ENCODE results near the gene SPSB3.
A peak's percentile ranks its signal among the peaks of the same experiment; 100 is the strongest.

Gene SPSB3

DNA sequence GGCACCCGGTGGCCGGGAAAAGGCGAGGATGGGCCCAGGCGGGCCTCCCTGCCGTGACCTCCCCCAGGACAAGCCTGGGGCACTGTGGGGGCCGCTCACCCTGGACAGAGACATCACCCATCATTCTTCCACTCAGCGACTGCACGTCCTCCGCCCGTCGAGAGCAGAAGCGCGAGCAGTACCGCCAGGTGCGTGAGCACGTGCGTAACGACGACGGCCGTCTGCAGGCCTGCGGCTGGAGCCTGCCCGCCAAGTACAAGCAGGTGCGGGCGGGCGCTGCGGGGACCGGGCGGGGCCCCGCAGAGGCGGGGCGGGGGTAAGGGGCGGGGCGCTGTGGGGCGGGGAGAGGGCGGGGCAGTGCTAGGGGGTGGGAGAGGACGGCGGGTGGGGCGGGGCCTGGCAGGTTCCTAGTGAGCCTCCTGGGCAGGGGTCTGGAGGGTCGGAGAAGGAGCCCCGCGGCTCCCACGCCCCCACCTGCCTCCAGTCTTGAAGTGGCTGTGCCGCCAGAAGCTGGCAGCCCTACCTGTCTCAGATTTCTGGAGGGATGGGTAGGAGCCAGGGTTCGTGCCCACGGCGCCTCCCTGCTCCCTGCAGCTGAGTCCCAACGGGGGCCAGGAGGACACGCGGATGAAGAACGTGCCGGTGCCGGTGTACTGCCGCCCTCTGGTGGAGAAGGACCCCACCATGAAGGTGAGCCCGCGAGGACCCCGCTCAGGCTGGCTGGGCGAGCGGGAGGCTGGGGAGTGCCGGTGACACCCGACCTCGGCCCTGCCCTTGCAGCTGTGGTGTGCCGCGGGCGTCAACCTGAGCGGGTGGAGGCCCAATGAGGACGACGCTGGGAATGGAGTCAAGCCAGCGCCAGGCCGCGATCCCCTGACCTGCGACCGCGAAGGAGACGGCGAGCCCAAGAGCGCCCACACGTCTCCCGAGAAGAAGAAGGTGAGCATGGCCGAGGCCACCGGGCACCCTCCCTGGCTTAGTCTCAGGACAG, 18.6 kb downstream of the SPSB3 start:
- DNase-seq (ENCODE audit: low read depth): no peak

DNA sequence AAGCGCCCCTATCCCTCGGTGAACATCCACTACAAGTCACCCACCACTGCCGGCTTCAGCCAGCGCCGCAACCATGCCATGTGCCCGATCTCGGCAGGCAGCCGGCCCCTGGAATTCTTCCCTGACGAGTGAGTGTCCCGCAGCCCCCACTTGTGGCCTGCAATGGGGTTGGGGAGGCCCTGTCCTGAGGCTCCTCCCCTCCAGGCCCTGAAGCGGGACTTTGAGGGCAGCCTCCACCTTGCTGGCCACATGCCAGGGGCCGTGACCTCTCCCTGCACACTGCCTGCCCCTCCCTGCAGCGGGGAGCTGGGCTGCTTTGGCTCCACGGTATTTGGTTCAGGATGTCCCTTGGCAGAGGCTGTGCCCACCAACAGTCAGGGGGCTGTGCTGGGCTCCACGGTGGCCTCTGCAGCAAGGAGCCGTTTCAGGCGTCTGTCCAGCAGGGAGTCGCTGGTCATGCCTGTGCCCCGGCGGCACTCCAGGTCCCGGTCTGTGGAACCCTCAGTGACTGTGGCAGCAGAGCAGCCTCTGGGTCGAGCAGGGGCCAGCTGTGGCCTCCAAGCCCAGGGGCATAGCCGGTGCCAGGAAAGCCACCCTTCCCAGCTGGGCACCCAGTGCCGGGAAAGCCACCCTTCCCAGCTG, 19.4 kb downstream of the SPSB3 start:
- DNase-seq (ENCODE audit: low read depth): no peak

DNA sequence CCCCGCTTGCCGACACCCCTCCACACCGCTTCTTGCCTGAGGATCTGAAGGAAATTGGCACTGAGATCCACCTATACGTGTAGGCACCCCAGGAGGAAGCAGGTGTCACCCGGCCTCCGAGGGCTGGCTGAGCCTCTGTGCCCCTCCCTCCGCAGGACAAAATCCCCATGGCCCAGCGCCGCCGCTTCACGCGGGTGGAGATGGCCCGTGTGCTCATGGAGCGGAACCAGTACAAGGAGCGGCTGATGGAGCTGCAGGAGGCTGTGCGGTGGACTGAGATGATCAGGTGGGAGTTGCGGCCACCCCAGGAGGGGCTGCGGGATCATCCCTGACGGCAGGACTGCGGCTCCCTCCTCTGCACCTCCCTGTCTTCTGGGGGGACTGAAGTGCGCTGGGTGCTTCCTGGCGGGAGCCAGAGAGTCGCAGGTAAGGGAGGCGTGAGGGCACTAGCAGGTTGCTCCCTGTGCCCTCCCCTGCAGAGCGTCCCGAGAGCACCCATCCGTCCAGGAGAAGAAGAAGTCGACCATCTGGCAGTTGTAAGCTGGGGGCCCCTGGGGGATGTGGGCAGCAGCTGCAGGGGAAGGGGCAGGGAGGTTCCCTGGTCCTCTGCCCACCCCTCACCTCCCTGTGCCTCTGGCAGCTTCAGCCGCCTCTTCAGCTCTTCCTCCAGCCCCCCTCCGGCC, 20.0 kb downstream of the SPSB3 start:
- DNase-seq (ENCODE audit: low read depth): no peak

DNA sequence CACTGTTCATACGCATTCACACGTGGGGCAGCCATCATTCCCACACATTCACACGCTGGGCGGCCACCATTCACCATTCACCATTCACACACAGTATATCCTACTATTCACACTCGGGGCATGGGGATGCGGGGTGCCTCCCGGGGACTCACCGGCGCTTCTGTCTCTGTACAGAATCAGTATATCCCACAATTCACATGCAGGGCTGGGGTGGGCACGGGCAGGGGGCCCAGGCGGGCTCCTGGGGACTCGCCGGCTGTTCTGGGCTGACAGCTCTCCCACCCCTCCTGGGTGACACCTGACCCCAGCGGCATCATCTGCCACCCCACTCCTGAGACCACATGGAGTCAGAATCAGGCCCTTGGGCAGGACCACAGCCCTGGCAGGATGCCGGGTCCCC, 20.6 kb downstream of the SPSB3 start:
- DNase-seq (ENCODE audit: low read depth): no peak

DNA sequence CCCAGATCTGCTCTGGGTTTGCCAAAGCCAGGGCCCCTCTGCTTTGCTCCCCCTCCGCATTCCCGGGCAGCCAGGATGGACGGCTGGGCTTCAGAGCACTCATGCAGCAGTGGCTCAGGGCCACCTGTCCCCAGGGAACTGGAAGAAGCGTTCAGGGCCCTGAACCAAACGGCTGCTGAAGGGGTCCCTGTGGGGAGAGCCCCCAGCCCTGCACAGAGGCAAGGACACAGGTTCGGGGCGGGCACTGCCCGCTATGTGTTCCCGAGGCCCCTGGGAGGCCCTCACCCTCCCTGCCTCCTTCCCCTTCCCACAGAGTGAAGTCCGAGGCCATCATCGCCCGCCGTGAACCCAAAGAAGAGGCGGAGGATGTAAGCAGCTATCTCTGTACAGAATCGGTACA, 21.5 kb downstream of the SPSB3 start:
- DNase-seq (ENCODE audit: low read depth): no peak

DNA sequence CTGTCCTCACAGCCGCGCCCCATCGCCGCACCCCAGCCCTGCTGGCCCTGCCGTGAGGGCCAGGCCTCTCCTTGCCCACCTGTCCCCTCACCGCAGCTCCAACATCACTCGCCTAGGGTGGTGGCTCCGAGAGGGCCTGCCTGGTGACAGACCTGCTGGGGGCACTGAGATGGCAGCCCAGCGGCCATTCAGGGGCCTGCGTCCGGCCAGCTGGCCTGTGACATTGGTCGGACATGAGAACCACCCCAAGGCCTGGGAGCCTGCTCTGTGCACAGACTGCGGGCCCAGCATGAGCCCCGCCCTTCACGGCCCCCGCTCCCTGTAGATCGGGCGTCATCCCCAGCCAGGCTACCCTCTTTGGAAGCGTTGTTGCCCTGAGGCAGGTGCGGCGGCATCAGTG, 22.9 kb downstream of the SPSB3 start:
- no peak for DNase-seq (ENCODE audit: low read depth)

DNA sequence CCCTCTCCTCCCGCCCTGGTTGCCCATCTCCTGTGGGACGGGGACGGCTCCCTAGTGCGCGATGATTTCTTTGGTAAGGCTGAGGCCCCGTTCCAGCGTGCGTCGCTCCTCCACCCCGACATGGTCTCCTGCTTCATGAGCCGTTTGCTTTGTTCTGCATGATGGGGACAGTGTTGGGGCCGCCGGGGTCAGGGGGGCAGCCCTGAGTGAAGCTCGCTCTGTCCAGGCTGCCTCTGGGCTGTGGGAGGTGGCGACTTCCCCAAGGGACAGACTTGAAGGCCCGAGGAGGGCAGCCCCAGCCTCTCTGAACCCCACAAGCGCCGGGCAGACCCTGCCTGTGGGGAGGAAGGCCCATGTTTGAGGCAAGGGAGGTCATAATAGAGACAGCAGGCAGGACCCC, 23.4 kb downstream of the SPSB3 start:
- no peak for DNase-seq (ENCODE audit: low read depth)

DNA sequence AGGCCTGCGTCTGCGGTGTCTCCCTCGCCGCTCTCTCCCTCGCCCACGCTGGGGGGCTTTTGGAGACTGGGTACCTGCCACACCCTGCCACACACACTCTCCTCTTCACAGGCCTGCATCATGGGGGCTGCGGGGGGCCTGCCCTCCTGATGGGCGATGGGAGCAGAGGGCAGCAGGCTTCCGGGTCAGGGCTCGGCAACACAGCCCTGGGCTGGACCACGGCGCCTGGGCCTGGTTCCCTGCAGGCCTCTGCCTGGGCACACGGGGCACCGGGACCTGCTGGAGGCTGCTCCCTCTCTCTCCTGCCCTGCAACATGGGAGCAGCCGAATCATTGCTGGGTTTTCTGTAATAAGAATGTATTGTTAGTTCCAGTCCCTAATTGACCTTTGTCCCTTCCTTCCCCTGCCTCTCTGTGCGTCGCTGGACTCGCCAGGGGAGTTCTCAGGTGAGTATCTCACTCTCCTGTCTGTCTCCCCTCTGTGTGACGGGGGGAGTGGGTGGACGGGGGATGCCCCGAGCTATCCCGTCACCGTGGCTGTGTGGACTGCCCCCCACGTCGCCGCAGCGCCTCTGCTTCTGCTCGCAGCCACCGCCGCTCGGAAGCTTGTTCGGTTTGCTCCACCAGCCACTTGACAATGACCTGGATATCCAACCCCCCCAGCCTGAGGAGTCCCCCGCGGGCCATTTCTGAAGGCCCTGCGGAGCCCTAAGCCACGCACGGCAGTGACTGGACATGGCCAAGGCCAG, 24.5 kb downstream of the SPSB3 start:
- DNase-seq (ENCODE audit: low read depth): no peak

DNA sequence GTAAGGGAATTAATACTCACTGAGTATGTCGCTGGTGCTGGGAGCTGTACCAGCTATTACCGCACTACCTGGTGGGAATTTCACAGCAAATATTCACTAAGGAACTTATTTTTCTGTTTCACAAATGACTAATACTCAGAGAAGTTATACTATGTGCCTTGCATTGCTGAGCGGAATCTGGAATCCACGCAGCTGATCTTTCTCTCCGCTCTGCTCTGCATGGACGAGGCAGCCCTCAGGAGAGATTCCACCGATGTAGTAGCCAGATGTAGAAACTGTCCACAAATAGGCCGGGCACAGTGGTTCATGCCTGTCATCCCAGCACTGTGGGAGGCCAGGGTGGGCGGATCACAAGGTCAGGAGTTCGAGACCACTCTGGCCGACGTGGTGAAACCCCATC, 28.2 kb downstream of the SPSB3 start:
- DNase-seq (ENCODE audit: low read depth): no peak

DNA sequence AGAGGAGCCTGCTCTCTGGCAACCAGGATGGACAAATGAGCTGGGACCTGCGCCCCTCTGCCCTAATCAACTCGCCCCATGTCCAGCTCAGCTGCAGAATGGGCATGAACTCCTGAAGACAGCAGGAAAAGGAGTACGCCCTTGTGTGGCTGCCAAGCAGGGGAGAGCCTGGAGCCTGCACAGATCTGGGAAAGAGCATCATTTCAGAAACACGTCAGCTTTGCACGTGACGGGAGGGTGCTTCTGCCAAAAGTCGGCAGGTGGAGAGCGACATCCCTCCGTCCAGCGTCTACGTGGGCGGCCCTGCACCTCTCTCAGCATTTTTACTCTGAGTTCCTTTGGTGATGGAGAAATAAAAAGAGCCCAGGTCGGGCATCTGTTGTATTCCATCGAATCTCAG, 29.5 kb downstream of the SPSB3 start:
- DNase-seq (ENCODE audit: low read depth): no peak

DNA sequence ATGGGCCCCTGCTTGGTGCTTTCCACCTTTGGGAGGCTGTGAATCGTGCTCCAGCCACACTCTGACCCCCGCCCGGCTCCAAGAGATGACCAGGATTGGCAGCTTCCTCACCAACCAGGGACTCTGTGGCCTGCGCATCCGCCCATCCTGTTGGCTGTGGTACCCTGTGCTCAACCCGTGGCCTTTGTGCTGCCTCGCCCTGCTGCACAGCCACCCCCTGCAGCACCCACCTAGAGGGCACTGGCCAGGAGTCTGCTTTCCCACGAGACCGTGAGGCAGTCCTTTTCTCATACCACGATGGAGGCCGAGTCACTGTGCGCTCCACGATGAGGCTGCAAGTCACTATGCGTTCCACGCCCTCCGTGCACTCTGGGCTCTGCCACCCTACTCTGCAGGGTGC, 30.4 kb downstream of the SPSB3 start:
- no peak for DNase-seq (ENCODE audit: low read depth)

DNA sequence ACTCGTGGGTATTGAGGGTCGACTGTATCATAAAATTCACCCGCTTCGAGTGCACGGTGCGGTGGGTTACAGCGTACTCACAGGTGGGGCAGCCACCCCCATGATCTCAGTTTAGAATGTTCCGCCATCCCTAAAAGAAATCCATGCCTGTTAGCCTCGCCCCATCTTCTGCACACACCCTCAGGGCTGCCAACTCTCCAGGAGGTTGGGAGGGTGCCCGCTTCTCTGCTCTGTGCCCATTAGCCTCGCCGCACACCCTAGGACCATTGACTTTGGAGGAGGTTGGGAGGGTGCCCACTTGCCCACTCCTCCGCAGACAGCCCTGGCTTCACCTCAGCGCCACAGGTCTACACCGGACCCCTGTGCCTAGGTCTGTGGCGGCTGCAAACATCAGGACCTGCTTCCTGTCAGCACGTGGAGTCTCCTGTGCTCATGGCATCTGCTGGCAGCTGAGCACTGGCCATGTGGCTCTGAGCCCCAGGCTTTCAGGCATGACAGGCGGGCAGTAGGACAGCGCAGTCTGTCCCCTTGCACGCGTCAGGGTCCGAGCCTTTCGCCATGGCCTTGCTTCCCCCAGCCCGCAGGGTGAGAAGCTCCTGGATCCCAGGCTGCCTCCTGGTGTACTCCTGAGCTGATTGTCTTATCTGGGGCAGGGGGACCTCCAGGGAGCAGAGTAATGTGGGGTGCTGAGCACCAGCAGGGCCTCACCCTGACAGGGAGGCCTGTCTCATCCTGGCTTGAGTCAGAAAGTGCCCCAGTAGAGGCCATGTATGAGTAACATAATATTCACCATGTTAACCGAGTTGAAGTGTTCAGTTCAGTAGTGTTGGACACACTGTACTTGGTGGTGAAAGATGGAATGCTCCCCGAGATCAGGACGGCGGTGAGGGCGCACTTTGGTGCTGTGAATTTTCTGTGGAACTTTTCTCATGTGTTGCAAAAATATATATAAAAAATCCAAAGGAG, 32.9 kb downstream of the SPSB3 start:
- DNase-seq (ENCODE audit: low read depth): no peak

DNA sequence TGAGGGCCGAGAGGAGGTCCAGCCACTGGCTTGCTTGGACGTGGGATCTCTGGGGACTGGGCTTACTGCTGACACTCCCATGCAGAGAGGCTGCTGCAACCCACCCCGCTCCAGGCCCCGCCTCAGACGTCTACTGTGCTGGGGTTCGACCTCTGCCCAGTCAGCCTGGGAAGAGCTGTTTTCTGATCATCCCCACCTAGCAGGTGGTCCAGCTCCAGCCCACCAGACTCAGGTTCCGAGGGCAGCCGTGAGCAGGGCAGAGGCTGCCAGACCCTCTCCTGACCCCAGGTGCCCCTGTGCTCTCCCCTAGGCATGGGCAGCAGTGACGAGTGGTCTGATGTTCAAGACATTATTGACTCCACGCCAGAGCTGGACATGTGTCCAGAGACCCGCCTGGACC, 34.4 kb downstream of the SPSB3 start:
- DNase-seq (ENCODE audit: low read depth): no peak

DNA sequence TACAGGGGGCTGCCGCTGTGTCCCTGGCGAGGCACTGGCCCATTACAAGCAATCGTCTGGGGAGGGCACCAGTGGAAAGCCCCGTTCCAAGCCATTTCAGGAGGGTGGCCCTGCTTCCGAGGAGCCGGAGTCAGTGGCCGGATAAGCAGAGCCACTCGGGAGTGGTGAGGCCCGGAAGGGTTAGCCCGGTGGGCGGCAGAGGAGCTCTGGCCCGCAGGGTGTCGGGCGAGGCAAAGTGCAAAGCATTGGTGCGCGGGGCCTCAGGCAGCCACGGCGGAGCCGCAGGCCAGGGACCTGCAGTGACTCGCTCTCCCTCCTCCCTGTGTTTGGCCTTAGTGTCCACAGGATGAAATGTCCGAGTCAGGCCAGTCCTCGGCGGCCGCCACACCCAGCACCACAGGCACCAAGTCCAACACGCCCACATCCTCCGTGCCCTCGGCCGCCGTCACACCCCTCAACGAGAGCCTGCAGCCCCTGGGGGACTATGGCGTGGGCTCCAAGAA, 35.6 kb downstream of the SPSB3 start:
- DNase-seq (ENCODE audit: low read depth): no peak

DNA sequence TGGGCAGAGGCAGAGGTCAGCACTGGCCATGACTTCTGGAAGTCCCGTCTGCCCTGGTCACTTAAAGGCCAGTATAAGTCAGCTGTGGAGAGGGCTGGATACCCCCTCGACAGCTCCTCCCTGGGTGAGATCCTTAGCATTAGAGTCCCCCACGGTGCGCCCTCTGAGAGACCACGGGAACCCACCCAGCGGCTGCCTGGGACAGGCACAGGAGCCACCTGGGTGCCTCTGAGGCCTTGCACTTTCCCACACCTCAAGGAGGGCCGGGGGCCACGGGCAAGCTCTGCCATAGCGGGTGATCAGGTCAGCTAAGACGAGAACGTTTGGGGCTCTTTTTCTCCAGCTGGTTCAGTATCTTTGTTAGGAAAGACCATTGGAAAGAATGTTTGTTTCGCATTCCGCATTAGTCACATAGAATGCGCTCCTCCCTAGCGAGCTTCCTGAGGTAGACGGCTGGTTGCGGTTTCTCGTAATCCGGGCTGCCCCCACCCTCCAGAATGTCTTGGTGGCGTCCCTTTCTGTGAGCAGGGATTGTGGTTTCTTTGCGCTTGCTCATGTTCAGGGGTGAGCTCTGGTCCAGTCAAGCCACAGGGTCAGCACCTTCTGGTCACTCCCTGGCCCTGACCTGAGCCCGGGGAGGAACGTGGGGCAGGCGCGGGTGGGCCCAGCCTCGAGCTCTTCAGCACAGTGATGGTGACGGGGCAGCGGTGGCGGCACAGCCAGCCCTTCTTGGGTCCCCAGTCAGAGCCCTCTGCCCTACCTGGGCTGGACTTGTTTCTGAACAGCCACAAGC, 36.3 kb downstream of the SPSB3 start:
- DNase-seq (ENCODE audit: low read depth): peak; percentile 53

DNA sequence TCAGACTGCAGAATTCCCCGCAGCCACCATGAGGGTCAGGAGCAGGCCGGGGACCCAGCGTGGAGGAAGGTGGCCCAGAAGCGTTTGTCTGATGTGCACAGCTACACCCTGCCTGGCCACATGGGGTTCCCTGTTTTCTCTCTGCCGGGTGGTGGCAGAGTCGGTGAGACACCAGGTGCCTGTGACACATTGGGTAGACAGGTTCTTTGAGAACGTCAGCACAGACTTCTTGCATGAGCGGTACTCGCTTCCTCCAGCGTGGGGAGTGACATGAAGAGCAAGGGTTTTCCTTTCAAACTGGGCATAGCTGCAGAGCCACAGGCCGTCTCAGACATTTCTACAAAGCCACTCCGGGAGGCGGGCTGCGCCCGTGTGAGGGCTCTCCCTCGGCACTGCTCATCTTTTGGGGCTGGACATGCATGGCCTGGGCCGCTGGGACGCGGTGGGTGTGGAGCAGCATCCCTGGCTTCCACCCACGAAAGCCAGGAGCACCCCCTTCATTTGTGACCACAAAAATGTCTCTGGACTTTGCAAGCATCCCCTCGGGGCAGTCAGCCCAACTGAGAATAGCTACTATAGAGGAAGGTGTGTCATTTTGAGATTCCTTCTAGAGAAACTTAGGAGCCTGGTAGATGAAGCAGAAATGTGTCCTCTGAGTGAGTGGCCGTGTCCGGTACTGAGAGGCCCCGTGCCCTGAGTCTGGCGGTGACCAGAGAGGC, 37.0 kb downstream of the SPSB3 start:
- peak; percentile 29 for DNase-seq (ENCODE audit: low read depth)

DNA sequence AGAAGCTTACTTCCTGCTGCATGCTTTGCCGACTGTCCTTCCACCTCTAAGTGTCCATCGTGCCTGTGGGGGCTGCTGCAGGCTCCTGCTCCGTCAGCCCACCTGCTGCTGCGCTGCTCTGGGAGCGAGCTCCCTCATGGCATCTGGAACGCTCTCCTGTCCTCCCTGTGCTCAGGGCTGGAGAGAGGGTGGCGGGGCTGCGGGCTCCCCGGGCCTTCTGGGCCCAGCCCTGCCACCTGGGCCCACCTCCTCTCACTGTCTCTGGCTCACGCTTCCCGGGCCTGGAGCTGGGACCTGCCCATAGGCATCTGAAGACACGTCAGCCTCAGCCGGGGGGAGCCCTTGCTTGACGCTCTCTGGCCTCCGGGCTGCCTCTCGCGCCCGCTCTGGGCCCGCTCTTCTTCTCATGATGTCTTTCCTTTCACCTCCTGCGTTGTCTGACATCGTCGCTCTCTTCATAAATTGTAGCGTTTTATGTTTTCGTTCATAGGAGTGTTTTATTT, 38.0 kb downstream of the SPSB3 start:
- no peak for DNase-seq (ENCODE audit: low read depth)

DNA sequence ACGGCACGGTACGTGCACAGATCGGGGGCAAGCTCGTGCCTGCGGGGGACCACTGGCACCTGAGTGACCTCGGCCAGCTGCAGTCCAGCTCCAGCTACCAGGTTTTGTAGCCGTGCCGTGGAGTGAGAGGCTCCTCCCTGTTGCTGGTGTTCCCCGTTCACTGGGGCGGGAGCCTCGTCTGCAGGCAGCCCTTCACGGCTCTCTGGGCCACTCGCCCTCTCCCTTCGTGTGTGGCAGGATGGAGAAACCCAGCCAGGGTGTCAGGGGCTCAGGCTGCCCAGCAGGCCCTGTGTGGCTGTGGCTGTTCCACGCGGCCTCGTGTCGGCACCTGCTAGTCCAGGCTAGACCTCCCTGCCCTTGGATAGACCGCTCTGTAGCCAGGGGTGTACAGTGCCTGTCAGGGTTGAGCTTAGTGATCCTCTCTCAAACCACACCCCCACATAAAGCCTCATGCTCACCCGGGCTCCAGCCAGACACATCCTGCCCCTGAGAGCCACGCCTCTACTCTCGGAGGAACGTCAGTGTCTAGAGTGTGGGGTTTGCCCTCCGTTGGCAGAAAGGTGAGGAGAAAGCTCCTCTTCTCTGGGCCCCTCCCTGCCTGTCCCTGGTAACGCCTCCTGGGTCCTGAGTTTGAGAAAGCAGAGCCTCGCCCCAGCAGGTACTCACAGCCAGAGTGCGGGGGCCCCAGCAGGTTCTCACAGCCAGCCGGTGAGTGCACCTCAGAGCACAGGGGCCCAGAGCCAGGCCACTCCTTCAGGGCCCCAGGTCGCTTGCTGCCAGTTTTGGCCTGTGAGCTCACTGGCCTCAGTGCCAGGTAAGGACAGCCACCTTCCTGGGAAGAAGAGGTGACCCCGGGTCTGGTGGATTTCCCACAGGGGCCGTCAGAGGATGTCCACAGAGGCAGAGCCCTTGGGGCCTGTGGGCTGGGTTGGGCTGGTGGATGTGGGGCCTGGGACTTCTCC, 38.7 kb downstream of the SPSB3 start:
- DNase-seq (ENCODE audit: low read depth): no peak
